22Rv1 (cell line): ENCODE measurements around the gene RNASE9.

Experiments used
- CTCF ChIP-seq: fragments of 450-650 bp; IDR thresholded peaks from 2 replicates; pipeline ENCODE4 v1.5.1; 2017; ENCODE audit warnings: mild to moderate bottlenecking
- ZFX ChIP-seq: fragments of 450-650 bp; IDR thresholded peaks from 2 replicates; pipeline ENCODE4 v1.6.1; 2017; ENCODE audit warnings: antibody characterized with exemption, borderline replicate concordance

- TF ChIP-seq CTCF (no peak), ZFX (no peak)
Observed at GRCh38 chr14:20602583-20602982, 41.7 kb upstream of the RNASE9 start.
